Stimulated activated CD4-positive, alpha-beta T cell treated with anti-CD3 and anti-CD28 coated beads, TNF-alpha, amount 100 ng/mL, for 4 hours (primary cell): ENCODE data around the gene SHC2.
"Not testable (repeated sequence)": the region's sequence is repeated elsewhere in the genome, so short reads cannot be mapped to it uniquely, and the experiment has no call there.

ENCODE experiments used
- DNase-seq, 3 experiments: peaks; one replicate each; pipeline ENCODE4 v3.0.0-alpha.2; 2020; ENCODE audit warnings: low read depth in 3 of 3

SHC2 gene

GRCh38 chr19:391207-391557 lies 69.7 kb downstream of the SHC2 start:
- no peak for DNase-seq

DNA sequence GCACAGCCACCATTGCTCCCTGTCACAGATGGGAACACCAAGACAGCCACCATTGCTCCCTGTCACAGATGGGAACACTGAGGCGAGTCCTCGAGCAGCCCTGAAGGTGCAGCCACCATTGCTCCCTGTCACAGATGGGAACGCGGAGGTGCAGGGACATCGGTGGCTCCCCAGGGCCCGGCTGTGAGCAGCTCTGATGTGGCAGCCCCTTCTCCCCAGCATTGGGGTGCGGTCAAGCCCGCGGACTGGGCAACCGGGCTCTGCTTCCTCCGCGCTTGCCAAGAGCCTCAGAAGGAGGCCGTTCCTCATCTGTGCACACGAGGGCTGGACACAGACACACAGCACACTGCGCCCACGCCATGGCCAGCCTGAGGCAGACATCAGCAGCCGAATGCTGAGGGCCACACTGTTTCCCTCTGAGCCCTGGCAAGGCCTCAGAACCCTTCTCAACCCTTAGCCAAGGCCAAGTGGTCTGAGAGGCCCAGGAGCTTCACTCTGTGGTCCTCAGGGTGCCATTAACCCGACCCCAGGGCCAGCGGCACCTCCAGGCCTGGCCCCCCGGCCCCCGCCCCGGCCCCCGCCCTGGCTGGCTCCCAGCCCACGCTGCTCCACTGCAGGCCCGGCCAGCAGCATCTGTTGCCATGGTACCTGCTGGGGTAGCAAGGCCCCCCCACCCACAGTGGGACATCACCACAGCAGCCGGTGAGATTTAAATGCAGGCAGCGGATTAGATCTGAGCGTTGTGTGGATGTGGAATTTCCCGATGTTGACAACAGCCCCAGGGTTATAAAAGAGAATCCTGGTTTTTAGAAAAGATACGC lies 70.2 kb downstream of the SHC2 start:
- DNase-seq = no peak

- DNase-seq = no peak
Observed at GRCh38 chr19:389935-390289, 70.9 kb downstream of the SHC2 start.

DNA sequence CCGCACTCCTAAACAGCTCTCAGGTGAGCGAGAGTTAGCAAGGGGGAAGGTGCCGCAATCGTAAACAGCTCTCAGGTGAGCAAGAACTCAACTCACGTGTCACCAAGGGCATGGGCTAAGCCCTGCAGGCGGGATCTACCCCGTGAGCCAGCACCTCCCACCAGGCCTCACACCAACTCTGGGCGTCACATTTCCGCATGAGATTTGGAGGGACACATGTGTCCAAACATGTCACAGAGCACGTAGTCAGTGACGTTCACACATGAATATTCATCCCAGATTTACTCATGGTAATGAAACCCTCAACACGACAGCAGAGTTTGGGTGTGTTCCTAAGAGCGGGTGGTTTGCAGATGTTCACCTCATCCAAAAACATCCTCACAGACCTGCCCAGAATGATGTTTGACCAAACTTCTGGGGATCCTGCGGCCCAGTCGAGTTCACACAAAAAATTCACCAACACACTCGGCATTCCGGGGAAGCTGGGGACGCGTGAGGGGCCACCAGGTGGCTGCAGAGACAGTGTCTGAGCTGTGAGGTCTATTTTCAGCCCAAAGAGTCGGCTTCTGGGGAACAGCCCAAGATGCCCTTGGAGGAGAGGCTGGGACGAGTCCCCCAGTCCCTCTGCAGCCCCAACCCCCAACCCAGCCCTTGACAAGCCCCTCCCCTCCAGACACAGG lies 71.4 kb downstream of the SHC2 start:
- DNase-seq = no peak

DNA sequence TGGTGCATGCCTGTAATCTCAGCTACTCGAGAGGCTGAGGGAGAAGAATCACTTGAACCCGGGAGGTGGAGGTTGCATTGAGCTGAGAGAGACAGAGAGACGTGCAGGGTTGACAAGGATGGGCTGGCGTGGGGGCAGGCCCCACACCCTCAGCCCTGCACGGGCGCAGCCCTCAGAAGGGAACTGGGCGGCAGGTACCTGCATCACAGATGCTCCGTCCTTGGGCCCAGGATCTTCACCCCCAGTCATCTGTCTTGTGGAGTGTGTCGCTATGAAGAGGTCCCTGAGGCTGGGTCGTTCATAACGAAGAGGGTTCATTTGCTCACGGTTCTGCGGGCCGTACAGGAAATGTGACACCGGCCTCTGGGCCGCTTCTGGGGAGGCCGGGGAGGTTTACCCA lies 72.1 kb downstream of the SHC2 start:
- DNase-seq = no peak

- no peak for DNase-seq
Observed at GRCh38 chr19:387777-388176, 73.1 kb downstream of the SHC2 start.

DNA sequence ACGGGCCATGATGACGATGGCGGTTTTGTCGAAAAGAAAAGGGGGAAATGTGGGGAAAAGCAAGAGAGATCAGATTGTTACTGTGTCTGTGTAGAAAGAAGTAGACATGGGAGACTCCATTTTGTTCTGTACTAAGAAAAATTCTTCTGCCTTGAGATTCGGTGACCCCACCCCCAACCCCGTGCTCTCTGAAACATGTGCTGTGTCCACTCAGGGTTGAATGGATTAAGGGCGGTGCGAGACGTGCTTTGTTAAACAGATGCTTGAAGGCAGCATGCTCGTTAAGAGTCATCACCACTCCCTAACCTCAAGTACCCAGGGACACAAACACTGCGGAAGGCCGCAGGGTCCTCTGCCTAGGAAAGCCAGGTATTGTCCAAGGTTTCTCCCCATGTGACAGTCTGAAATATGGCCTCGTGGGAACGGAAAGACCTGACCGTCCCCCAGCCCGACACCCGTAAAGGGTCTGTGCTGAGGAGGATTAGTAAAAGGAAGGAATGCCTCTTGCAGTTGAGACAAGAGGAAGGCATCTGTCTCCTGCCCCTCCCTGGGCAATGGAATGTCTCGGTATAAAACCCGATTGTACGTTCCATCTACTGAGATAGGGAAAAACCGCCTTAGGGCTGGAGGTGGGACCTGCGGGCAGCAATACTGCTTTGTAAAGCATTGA lies 74.1 kb downstream of the SHC2 start:
- not testable (repeated sequence) for DNase-seq

GRCh38 chr19:386189-386588 lies 74.6 kb downstream of the SHC2 start:
- not testable (repeated sequence) for DNase-seq

- DNase-seq = no peak
Observed at GRCh38 chr19:384799-385169, 76.0 kb downstream of the SHC2 start.

DNA sequence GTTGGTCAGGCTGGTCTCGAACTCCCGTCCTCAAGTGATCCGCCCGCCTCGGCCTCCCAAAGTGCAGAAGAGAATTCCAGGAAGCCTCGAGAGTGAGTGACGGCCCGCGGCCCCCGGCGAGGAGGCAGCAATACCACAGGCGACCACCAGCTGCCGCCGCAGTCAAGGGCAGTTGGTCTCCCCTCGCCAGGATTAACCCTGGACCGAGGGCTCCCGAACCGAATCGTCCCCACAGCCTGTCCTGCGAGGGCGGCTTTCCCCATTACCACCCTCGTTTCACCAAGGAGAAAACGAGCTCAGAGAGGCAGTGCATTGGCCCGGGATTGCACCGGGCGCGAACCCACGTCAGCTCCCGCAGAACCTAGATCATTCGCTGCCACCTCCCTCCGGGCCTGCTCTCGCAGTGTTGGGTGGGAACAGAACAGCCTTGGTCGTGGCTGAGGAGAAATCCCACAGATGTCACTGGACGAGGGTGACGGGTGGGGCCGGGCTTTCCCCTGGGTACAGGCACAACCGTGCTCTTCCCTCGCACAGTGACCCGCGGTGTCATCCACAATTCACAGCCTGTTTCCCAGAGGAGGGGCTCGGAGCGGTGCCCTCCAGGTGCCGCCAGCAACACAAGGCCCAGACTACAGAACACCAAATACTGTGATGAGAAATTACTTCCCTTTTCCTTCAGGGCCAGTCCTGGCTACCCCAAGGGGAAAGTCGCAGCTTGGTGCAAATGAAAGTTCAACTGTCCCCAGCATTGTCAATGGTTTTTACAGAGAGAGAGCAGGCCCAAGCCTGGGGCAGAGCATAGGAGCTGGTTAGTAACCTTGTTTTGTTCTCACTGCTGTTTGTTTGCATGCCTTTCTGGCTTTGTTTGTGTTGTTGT lies 76.7 kb downstream of the SHC2 start:
- DNase-seq = no peak

GRCh38 chr19:383040-383439 lies 77.8 kb downstream of the SHC2 start:
- DNase-seq = no peak

GRCh38 chr19:382578-382977 lies 78.3 kb downstream of the SHC2 start:
- DNase-seq = peak in 1 of 3 experiments; percentile 16

DNA sequence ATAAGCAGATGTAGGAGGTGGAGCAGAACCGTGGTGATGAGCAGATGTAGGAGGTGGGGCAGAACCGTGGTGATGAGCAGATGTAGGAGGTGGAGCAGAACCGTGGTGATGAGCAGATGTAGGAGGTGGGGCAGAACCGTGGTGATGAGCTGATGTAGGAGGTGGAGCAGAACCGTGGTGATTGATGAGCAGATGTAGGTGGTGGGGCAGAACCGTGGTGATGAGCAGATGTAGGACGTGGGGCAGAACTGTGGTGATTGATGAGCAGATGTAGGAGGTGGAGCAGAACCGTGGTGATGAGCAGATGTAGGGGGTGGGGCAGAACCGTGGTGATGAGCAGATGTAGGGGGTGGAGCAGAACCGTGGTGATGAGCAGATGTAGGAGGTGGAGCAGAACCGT lies 78.9 kb downstream of the SHC2 start:
- not testable (repeated sequence) for DNase-seq

DNA sequence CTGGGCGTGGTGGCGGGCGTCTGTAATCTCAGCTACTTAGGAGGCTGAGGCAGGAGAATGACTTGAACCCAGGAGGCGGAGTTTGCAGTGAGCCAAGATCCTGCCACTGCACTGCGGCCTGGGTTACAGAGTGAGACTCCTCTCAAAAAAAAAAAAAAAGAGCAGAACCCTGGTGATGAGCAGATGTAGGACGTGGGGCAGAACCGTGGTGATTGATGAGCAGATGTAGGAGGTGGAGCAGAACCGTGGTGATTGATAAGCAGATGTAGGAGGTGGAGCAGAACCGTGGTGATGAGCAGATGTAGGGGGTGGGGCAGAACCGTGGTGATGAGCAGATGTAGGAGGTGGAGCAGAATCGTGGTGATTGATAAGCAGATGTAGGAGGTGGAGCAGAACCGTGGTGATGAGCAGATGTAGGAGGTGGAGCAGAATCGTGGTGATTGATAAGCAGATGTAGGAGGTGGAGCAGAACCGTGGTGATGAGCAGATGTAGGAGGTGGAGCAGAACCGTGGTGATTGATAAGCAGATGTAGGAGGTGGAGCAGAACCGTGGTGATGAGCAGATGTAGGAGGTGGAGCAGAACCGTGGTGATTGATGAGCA lies 80.1 kb downstream of the SHC2 start:
- not testable (repeated sequence) for DNase-seq

DNA sequence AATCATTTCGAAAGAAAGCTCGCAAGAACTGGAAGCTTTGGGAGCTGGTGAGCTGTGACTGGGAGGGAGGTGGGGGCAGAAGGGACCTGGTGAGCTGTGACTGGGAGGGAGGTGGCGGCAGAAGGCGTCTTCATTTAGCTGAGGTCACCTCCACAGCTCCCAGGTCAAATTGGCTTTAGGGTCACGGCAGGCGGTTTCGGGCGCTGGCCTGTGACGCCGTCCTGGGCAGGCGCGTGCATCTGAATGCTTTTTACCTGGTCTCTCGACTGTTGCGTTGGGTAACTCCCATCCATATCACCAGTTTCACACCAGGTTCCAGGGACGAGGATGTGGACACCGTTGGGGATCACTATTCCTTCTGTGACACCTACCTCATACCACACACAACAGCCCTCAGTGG lies 81.0 kb downstream of the SHC2 start:
- no peak for DNase-seq

GRCh38 chr19:378706-379105 lies 82.1 kb downstream of the SHC2 start:
- DNase-seq = no peak

DNA sequence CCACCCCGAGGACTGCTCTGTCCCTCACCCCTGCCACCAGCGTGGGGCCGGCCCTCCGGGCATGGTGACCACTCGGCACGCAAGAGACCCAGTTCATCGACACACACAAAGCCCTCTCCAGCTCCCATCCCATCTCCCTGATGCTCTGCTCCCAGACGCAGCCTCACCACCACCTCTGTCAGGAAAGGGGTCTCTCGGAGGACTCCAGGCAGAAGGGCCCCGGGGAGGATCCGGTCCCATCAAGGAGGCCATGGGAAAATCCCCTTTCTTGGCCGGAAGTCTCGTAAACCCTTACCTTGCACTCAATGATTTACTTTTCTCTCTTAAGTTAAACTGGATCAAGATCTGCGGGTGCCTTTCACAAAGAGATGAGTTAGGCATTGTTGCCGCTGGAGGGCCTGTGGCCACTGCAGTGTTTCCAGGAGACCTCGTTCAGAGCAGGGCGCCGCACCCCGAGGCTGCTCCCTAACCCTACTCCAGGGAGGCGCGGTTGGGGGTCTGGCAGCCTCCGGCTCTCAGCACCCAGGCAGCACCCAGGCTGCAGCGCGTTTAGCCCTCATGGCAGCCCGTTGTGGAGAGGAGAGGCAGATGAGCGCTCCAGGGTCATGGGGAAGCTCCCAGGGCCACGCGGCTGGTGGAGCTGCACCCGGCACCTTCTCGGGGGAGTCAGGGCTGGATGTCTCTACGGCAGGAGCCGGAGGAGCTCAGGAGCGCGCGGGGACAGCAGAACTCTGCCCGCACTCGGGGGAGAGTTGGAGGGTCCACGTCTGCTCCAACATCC lies 82.8 kb downstream of the SHC2 start:
- no peak for DNase-seq

DNA sequence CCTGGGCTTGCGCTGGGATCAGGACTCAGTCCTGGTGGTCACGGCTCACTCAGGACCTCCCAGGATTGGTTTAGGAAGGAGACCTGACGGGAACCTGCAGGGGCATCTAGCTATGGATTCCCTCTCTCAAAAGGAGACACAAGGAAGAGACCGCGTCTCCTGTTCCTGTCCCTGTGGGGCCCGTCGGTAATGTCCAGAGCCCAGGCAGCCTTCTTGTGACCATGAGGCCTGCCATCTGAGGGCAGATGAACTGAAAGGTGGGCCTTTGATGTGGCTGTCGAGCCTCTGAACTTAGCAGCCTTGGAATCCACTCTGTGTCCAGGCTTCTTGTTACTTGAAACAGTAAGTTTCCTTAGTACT lies 84.7 kb downstream of the SHC2 start:
- no peak for DNase-seq

DNA sequence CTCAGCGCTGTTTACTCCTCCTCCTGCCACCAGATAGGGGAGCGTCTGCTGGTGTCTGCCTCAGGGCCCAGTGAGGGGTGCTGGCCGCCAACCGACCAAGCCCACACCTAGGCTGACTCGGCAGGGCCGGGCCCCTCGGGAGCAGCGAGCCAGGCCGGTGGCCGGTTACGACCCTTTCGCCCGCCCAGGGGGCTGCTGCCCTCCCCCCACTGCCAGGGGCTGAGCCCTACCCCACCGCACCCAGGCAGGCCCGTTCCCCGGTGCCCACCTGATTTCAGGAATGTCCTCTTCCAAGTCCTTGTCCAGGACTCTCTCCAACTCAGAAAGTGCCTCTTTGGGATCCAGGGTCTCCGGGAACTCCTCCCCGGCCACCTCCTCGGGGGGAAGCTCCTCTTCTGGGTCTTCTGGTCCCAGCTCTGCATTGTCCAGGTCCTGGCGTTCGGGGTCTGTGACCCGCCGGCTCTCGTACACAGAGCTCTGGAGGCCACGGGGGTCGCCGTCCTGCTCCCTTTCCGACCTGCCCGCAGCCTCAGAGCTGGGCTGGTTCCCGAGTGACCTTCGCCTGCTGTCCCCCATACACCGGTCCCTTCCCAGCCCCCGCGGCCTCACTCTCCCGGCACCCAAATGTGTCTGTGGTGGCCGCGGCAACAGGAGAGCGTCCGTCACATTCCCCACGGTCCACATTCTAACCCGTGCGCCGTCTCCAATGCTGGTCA lies 85.3 kb downstream of the SHC2 start:
- DNase-seq = no peak

GRCh38 chr19:374886-375235 lies 86.0 kb downstream of the SHC2 start:
- DNase-seq = no peak
